Astrocyte of the cerebellum (primary cell): Measurements from ENCODE around the gene LAMTOR5.

Source experiments
- DNase-seq: peaks from one replicate; pipeline ENCODE4 v3.0.0-alpha.2; 2011; ENCODE audit warnings: low read depth
- H3K4me3 ChIP-seq: 2 replicates; pipeline ENCODE4 v1.5.1; 2011; ENCODE audit warnings: mild to moderate bottlenecking, low read depth, low read length, moderate library complexity
- CTCF ChIP-seq: IDR thresholded peaks from 2 replicates; pipeline ENCODE4 v1.5.1; 2012; ENCODE audit warnings: low read length, low read depth, moderate library complexity, mild to moderate bottlenecking; ENCODE audit errors: missing control alignments
- in situ Hi-C: cut with HindIII; loops from 2 replicates; pipeline ENCODE4 v1.10.0; 2017; ENCODE audit warnings: low sequenced_read_pairs

LAMTOR5 gene

GRCh38 chr1:110430366-110430765, 22.9 kb upstream of the LAMTOR5 start:
- no peak for TF ChIP-seq CTCF
- in situ Hi-C loops = no loop called here
- no peak overlapping the region for H3K4me3 ChIP-seq
- no peak for DNase-seq

- no peak for TF ChIP-seq CTCF
- in situ Hi-C loops = no loop called here
- H3K4me3 ChIP-seq = no peak overlapping the region
- no peak for DNase-seq
Observed at GRCh38 chr1:110428946-110429345, 21.5 kb upstream of the LAMTOR5 start.

- no peak for DNase-seq
- no peak overlapping the region for H3K4me3 ChIP-seq
- in situ Hi-C loops = no loop called here
- TF ChIP-seq CTCF = no peak
Observed at GRCh38 chr1:110426854-110427253, 19.4 kb upstream of the LAMTOR5 start.

- no peak for TF ChIP-seq CTCF
- DNase-seq = no peak
- in situ Hi-C loops = no loop called here
- H3K4me3 ChIP-seq = no peak overlapping the region
Observed at GRCh38 chr1:110425612-110426152, 18.2 kb upstream of the LAMTOR5 start.

- in situ Hi-C loops = no loop called here
- TF ChIP-seq CTCF = no peak
- DNase-seq = no peak
- H3K4me3 ChIP-seq = no peak overlapping the region
Observed at GRCh38 chr1:110424699-110425611, 17.5 kb upstream of the LAMTOR5 start.

GRCh38 chr1:110420874-110421793, 13.6 kb upstream of the LAMTOR5 start:
- in situ Hi-C loops = no loop called here
- no peak for DNase-seq

More at GRCh38 chr1:110420874-110421793, 13.6 kb upstream of the LAMTOR5 start:
- no peak for TF ChIP-seq CTCF
- no peak overlapping the region for H3K4me3 ChIP-seq
